ENCODE measurements around the gene SRPX.

Gene SRPX

DNA sequence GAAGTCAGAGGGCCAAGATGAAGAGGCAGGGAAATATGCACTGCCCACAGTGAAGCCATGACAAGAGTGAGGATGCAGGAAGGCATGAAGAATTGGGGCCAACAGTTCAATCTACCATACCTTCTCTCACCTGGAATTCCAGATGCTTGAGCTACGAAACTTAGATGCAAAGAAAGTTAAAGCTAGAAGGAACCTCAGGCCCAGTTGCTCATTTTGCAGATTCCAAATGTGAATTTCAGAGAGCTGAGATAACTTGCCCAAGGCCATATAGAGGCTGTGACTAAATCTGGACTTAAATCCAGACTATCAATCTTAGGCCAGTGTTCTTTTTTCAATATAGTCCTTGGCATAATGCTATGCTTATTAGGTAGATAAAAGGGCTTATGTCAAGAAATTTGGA, 92.7 kb downstream of the SRPX start:
- DNase-seq = no peak

GRCh38 chrX:38126179-38126578, 94.5 kb downstream of the SRPX start:
- no peak for DNase-seq

DNA sequence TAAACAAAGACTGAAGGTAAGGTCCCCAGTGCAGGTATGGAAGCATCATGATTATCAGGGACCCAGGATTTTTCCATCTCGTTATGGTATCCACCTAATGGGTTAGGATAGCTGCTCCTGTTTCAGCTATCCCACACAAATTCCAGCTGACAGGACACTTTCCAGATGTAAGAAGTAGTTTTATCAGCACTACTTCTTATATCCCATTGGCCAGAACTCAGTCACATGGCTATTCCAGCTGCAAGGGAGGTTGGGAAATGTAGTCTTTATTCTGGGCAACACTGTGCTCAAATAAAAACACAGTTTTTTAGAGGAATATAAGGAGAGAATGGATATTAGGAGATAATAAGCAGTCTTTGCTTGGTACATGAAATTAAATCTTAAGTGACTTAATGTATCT, 96.7 kb downstream of the SRPX start:
- no peak for DNase-seq

GRCh38 chrX:38117485-38117884, 103.2 kb downstream of the SRPX start:
- no peak for DNase-seq

DNA sequence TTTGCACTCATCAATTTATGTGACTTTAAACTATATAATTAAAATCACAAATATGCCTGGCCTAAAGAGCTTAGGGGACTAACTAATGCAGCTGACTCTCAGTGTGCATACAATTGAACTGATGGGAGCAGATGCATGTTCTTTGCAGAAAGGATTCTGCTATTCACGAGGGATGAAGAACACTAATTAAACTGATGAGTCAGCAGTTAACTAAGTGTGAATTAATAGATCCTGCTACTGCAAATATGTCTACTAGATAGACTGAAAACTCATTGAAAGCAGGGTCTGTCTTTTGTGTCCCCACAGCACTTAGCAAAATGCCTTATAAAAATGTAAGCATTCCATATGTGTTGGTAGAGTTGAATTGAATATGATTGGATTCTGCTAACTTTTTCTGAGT, 104.0 kb downstream of the SRPX start:
- DNase-seq = no peak

DNA sequence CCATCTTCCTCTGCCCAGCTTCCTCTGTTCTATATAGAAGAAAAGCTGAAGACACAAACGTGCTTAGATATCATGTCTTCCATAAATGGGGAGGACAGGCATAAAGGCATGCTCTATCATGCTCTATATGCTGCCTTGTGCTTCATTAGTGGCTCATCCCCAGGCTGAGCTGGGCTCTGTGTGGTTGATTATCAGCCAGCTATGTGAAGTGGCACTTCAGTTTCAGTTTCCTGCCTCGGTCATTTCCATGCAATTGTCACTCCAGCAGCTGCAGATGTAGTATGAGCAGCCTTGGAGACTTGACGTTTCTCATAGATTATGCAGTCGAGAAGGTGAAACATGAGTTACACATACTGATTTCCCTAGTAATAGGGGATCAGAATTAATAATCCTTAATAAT, 108.1 kb downstream of the SRPX start:
- no peak for DNase-seq

DNA sequence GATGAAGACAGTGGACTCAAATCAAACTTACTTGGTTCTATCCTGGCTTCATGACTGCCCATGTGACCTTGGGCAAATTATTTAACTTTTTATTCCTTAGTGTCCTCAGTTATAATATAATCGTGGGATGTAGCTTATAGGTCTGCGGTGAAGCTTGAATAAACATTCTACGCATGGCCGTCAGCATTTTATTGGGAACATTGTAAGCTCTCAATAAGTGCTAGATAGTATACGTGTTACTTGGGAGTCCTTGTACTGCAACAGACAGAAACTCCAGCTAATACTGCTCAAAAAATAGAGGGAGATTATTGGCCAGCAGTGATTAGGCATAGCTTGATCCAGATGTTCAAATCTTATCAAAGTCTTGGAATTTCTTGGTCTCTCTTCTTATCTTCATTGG, 109.5 kb downstream of the SRPX start:
- no peak for DNase-seq

GRCh38 chrX:38110231-38110630, 110.4 kb downstream of the SRPX start:
- no peak for DNase-seq

GRCh38 chrX:38109042-38109898, 111.4 kb downstream of the SRPX start:
- no peak for DNase-seq

DNA sequence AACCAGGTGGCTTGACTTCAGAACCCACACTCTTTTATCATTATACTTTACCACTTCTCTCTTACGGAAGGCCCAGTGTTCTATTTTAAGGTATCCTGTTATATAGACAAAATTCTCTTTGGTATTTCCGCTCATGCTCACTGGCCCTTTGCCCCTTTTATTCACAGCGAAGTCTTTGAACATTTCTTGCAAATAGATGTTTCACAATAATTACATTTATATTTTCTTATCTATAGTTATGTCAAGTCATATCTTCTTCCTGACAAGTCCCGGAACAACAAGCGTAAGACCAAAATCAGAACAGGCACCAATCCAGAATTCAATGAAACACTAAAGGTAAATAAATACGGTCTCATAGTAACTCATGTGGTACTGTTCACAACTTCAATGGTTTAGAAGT, 112.3 kb downstream of the SRPX start:
- no peak for DNase-seq

GRCh38 chrX:38106991-38107655, 113.5 kb downstream of the SRPX start:
- no peak for DNase-seq

DNA sequence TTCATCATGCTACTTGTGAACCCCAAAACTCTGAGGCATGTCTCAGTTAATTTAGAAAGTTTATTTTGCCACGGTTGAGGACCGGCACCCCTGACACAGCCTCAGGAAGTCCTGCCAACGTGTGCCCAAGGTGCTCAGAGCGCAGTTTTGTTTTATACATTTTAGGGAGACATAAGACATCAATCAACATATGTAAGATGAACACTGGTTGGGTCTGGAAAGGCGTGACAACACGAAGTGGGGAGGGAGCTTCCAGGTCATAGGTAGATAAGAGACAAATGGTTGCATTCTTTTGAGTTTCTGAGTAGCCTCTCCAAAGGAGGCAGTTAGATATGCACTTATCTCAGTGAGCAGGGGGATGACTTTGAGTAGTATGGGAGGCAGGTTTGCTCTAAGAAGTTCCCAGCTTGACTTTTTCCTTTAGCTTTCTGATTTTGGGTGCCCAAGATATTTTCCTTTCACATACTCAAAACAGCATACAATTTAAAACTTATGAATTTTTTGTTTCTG, 115.4 kb downstream of the SRPX start:
- DNase-seq = no peak

DNA sequence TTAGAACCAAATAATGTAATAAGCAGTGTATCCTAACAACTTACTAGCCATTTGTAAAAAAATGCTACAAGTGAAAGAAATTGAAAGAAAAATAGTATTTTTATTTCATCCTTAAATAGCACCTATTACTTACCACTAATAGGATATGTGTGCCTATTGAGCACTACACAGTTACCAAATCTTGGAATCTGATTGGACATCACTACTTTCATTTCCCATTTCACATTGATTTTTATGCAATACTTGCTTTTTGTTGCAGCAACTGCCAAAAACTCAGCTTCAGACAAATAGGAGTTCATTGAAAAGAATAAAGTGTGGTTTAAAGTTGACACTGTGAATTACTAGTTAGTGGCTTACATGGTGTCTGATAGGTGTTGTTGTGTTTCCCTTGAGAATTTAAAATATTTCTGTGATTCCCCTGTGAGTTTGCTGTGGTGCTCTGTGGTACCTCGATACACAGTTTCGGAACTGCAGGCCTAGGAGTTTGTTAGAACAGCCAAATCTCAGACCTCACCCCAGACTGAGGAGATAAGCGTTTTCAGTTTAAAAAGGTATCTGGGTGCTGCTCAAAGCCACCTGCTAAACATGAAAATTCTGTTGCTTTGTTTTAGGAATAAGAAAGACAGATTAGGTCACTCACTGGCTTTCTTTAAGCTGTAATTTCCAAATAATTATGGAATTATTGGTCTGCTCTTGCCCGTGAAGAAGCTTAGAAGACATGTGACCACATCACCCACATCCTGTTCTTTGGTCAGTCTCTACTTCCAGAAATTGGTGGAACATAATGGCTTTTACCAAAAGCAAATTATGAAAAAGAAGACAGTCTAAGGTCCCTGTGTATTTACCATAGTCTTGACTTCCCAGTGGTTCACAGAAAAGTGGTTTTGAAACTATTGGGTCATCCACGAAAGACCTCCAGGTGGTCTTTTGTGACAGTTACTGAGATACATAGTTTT, 116.5 kb downstream of the SRPX start:
- no peak for DNase-seq

GRCh38 chrX:38102875-38103274, 117.8 kb downstream of the SRPX start:
- no peak for DNase-seq

DNA sequence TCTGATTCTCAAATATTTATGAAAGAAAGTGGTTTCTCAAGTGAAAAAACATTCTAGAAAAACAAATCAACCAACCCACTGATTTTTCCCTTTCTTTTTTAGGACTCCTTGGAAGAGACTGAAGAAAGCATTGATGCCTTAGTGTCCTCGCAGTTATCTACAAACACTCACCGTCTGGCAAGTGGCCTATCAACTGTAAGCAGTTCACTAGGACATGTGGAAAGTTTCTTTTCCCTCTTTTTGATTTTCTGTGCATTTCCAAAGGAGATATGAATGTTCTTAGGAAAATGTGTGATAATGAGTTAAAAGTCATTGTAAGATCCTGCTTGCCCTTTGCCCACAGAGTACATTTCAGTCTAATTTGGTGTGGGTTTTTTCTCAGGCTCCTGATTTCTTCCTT, 118.4 kb downstream of the SRPX start:
- no peak for DNase-seq

DNA sequence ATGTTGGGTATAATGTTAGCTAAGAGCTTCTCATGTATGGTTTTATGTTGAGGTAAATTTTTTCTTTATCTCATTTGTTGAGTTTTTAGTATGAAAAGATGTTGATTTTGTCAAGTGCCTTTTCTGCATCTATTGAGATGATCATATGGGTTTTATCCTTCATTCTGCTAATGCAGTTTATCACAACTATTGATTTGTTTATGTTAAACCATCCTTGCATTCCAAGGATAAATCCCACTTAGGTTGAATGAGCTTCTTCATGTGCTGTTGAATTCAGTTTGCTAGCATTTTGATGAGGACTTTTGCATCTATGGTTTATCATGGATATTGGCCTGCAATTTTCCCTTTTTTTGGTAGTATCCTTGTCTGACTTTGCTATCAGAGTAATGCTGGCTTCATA, 121.0 kb downstream of the SRPX start:
- no peak for DNase-seq

Measured in DMS79 (cell line).